A673 (cell line): Measurements from ENCODE around the gene EXOSC7.

Source experiments
- EZH2 ChIP-seq: fragments of 200-600 bp; sonication (generic); IDR thresholded peaks from 2 replicates; pipeline ENCODE4 v1.6.1; 2017; ENCODE audit warnings: borderline replicate concordance, low read depth, mild to moderate bottlenecking, mixed read lengths, antibody characterized with exemption, low read length; ENCODE audit not compliant: poor library complexity, severe bottlenecking
- TF ChIP-seq, protein P1 (sequence below): fragments of 300-800, 200-600 bp; sonication (generic); conservative IDR thresholded peaks from 2 replicates; pipeline ENCODE4 v1.5.1; 2017; ENCODE audit warnings: low read depth, mild to moderate bottlenecking, antibody characterized with exemption, low read length, moderate library complexity, mixed read lengths

DNA sequence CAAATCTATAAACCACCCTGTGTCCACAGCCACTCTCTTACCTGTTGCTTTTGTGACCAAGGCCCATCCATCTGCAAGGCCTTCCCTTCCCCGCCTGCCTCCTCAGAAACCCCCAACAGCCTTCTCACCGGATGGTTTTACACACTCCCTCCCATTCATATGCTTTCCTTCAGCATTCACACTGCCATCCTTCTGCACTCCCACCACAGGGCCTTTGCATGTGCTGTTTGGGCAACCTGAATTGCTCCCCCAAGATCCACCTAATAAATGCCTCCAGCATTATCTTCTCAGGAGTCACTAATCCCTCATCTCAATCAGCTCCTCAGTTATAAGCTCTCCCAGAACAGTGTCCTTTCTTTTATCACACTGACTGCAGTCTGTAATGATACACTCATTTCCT is 56.1 kb downstream of the EXOSC7 start:
- TF ChIP-seq, protein P1, sequence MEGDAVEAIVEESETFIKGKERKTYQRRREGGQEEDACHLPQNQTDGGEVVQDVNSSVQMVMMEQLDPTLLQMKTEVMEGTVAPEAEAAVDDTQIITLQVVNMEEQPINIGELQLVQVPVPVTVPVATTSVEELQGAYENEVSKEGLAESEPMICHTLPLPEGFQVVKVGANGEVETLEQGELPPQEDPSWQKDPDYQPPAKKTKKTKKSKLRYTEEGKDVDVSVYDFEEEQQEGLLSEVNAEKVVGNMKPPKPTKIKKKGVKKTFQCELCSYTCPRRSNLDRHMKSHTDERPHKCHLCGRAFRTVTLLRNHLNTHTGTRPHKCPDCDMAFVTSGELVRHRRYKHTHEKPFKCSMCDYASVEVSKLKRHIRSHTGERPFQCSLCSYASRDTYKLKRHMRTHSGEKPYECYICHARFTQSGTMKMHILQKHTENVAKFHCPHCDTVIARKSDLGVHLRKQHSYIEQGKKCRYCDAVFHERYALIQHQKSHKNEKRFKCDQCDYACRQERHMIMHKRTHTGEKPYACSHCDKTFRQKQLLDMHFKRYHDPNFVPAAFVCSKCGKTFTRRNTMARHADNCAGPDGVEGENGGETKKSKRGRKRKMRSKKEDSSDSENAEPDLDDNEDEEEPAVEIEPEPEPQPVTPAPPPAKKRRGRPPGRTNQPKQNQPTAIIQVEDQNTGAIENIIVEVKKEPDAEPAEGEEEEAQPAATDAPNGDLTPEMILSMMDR = no peak
- no peak for TF ChIP-seq EZH2
